Osteoblast (primary cell): Measurements from ENCODE around the gene ALAD. TPM values are rescaled to one million over a fixed set of nuclear protein-coding genes. Genes with fewer than 3 reads are reported as not detected.

Experiments
- DNase-seq: peaks from one replicate; pipeline ENCODE4 v3.0.0; 2011; ENCODE audit warnings: low spot score, mixed read lengths; ENCODE audit not compliant: insufficient read length; ENCODE audit errors: missing footprints
- H2AFZ ChIP-seq: 2 replicates; pipeline ENCODE4 v1.6.0; 2011; ENCODE audit warnings: mild to moderate bottlenecking, low read length
- H3K27ac ChIP-seq: 2 replicates; pipeline ENCODE4 v1.5.1; 2011; ENCODE audit warnings: mild to moderate bottlenecking, low read depth, low read length, moderate library complexity
- H3K27me3 ChIP-seq: 2 replicates; pipeline ENCODE4 v1.6.0; 2012; ENCODE audit warnings: mild to moderate bottlenecking, control low read depth, inconsistent platforms, low read length, moderate library complexity; ENCODE audit not compliant: insufficient read depth
- H3K36me3 ChIP-seq: 2 replicates; pipeline ENCODE4 v1.5.1; 2011; ENCODE audit warnings: mild to moderate bottlenecking, low read length, control low read depth, moderate library complexity; ENCODE audit not compliant: insufficient read depth
- H3K4me1 ChIP-seq: 2 replicates; pipeline ENCODE4 v1.5.1; 2011; ENCODE audit warnings: mild to moderate bottlenecking, low read length, control low read depth, moderate library complexity; ENCODE audit not compliant: insufficient read depth
- H3K4me2 ChIP-seq: 2 replicates; pipeline ENCODE4 v1.6.0; 2011; ENCODE audit warnings: mild to moderate bottlenecking, low read length; ENCODE audit not compliant: insufficient read depth
- H3K4me3 ChIP-seq: fragments of 200-600 bp; sonication (generic); 3 replicates; pipeline ENCODE4 v1.5.1; 2012; ENCODE audit warnings: mild to moderate bottlenecking, low read length, inconsistent platforms; ENCODE audit not compliant: insufficient read depth
- H3K79me2 ChIP-seq: 2 replicates; pipeline ENCODE4 v1.6.0; 2012; ENCODE audit warnings: mild to moderate bottlenecking, low read length, control low read depth, inconsistent platforms; ENCODE audit not compliant: insufficient read depth
- H3K9me3 ChIP-seq: 2 replicates; pipeline ENCODE4 v1.5.1; 2011; ENCODE audit warnings: low read depth, low read length, control low read depth
- H4K20me1 ChIP-seq: 2 replicates; pipeline ENCODE4 v1.6.0; 2012; ENCODE audit warnings: mild to moderate bottlenecking, low read length, control low read depth; ENCODE audit not compliant: insufficient read depth
- CTCF ChIP-seq: IDR thresholded peaks from 2 replicates; pipeline ENCODE4 v1.5.1; 2011; ENCODE audit warnings: mild to moderate bottlenecking, low read depth, low read length, moderate library complexity; ENCODE audit errors: extremely low read depth
- total RNA-seq: library from RNA; depleted of rRNA; stranded (reverse); fragments of >200 nt; gene quantifications from 2 replicates; pipeline ENCODE4 v1.2.3, GENCODE V29; 2012

The ALAD gene
- total RNA-seq, 1 donor: 26.8 TPM

GRCh38 chr9:113343732-113344231 is 57.3 kb downstream of the ALAD start:
- no peak overlapping the region for H3K4me3 ChIP-seq
- H3K9me3 ChIP-seq: no peaks in the 10 kb centered on the region
- peak overlapping the region; percentile 77 for H2AFZ ChIP-seq
- no peak for TF ChIP-seq CTCF
- H4K20me1 ChIP-seq: no peaks in the 10 kb centered on the region
- peak; percentile 93 for DNase-seq
- H3K27me3 ChIP-seq: peaks cover 5% of the 10 kb centered on the region
- no peaks in the 10 kb centered on the region for H3K36me3 ChIP-seq
- H3K4me1 ChIP-seq: peaks cover 13% of the 10 kb centered on the region
- H3K27ac ChIP-seq: no peak overlapping the region
- H3K79me2 ChIP-seq: no peaks in the 10 kb centered on the region
- no peak overlapping the region for H3K4me2 ChIP-seq

GRCh38 chr9:113341712-113342410 is 59.2 kb downstream of the ALAD start:
- Histone ChIP-seq H3K27ac (no peak overlapping the region), H2AFZ (peak overlapping the region; percentile 19), H4K20me1 (no peaks in the 10 kb centered on the region), H3K79me2 (no peaks in the 10 kb centered on the region), H3K4me1 (peaks cover 13% of the 10 kb centered on the region), H3K9me3 (no peaks in the 10 kb centered on the region), H3K36me3 (no peaks in the 10 kb centered on the region), H3K4me3 (no peak overlapping the region), H3K4me2 (no peak overlapping the region), H3K27me3 (no peaks in the 10 kb centered on the region)
- DNase-seq: peak; percentile 53
- no peak for TF ChIP-seq CTCF

GRCh38 chr9:113340011-113340699 is 60.9 kb downstream of the ALAD start, which contains the start of gene WDR31:
WDR31 (minus strand) TSS chr9:113340275; CDS start chr9:113332022, 8,253 bp downstream.
- peak within 1 kb of the TSS; percentile 52 for H3K27ac ChIP-seq
- H3K4me3 ChIP-seq: peak within 1 kb of the TSS; percentile 93
- peak; percentile 97 for DNase-seq
- no peak for TF ChIP-seq CTCF
- H3K9me3 ChIP-seq: no peaks in the 10 kb centered on the region
- no peaks in the 10 kb centered on the region for H3K27me3 ChIP-seq
- no peaks in the 10 kb centered on the region for H3K36me3 ChIP-seq
- H4K20me1 ChIP-seq: no peaks in the 10 kb centered on the region
- H3K4me2 ChIP-seq: peak within 1 kb of the TSS; percentile 99
- peaks cover 13% of the 10 kb centered on the region for H3K4me1 ChIP-seq
- H3K79me2 ChIP-seq: no peaks in the 10 kb centered on the region
- peak within 1 kb of the TSS; percentile 99 for H2AFZ ChIP-seq

- H4K20me1 ChIP-seq: no peaks in the 10 kb centered on the region
Observed at GRCh38 chr9:113337714-113338113, 63.4 kb downstream of the ALAD start.

More at GRCh38 chr9:113337714-113338113, 63.4 kb downstream of the ALAD start:
- H3K4me2 ChIP-seq: no peak overlapping the region
- no peak overlapping the region for H3K27ac ChIP-seq
- H3K36me3 ChIP-seq: no peaks in the 10 kb centered on the region
- no peaks in the 10 kb centered on the region for H3K27me3 ChIP-seq
- no peak overlapping the region for H2AFZ ChIP-seq
- H3K79me2 ChIP-seq: no peaks in the 10 kb centered on the region
- no peaks in the 10 kb centered on the region for H3K9me3 ChIP-seq
- H3K4me3 ChIP-seq: no peak overlapping the region
- no peak for DNase-seq
- H3K4me1 ChIP-seq: peaks cover 9% of the 10 kb centered on the region
- no peak for TF ChIP-seq CTCF
